Natural killer cell (primary cell): ENCODE data around the gene CTBP1. TPM values are rescaled to one million over a fixed set of nuclear protein-coding genes. Genes with fewer than 3 reads are reported as not detected.
A peak's percentile ranks its signal among the peaks of the same experiment; 100 is the strongest.

ENCODE experiments used
- ATAC-seq, 3 donors: fragments of 150-1000 bp in 2 of 3; fragments of 200-7000 bp in 1 of 3; cut with Tn5 transposase; 1 replicate in 1 of 3; 2 replicates in 2 of 3; pipeline ENCODE4 v1.10.0; 2021; ENCODE audit warnings: mild to moderate bottlenecking in 2 of 3, moderate library complexity in 2 of 3
- DNase-seq, 2 donors: peaks; one replicate each; pipeline versions ENCODE4 v3.0.0 to v3.0.0-alpha.2; 2013 to 2021; ENCODE audit warnings: mixed read lengths in 1 of 2
- H3K27ac ChIP-seq: one replicate; pipeline ENCODE4 v1.5.1; 2013; ENCODE audit warnings: mild to moderate bottlenecking, low read length
- H3K27me3 ChIP-seq: one replicate; pipeline ENCODE4 v1.6.1; 2013; ENCODE audit warnings: low read length; ENCODE audit not compliant: control insufficient read depth, insufficient read depth
- H3K36me3 ChIP-seq: one replicate; pipeline ENCODE4 v1.6.1; 2013; ENCODE audit warnings: low read length; ENCODE audit not compliant: control insufficient read depth, insufficient read depth
- H3K4me1 ChIP-seq: one replicate; pipeline ENCODE4 v1.6.1; 2013; ENCODE audit warnings: low read length; ENCODE audit not compliant: control insufficient read depth, insufficient read depth
- H3K4me3 ChIP-seq: one replicate; pipeline ENCODE4 v1.5.1; 2013; ENCODE audit warnings: low read length
- H3K9me3 ChIP-seq: one replicate; pipeline ENCODE4 v1.6.1; 2013; ENCODE audit warnings: low read length; ENCODE audit not compliant: control insufficient read depth, insufficient read depth
- H3K27ac Mint-ChIP-seq, 2 donors: one replicate each; pipeline ENCODE4 v1.8.0; 2022; ENCODE audit warnings: mild to moderate bottlenecking in 2 of 2, mixed read lengths in 2 of 2, moderate library complexity in 1 of 2
- H3K27me3 Mint-ChIP-seq, 2 donors: one replicate each; pipeline ENCODE4 v1.8.0; 2022; ENCODE audit warnings: low read depth in 2 of 2, mixed read lengths in 2 of 2
- H3K36me3 Mint-ChIP-seq: one replicate; pipeline ENCODE4 v1.8.0; 2022; ENCODE audit warnings: mixed read lengths
- H3K4me1 Mint-ChIP-seq, 2 donors: one replicate each; pipeline ENCODE4 v1.8.0; 2022; ENCODE audit warnings: mixed read lengths in 2 of 2
- H3K4me3 Mint-ChIP-seq: one replicate; pipeline ENCODE4 v1.8.0; 2022; ENCODE audit warnings: mild to moderate bottlenecking, moderate library complexity, mixed read lengths
- H3K9me3 Mint-ChIP-seq, 2 donors: one replicate each; pipeline ENCODE4 v1.8.0; 2022; ENCODE audit warnings: mixed read lengths in 2 of 2
- CTCF ChIP-seq: fragments of 200-600 bp; IDR thresholded peaks from one replicate; pipeline ENCODE4 v1.8.0; 2022; ENCODE audit warnings: antibody characterized with exemption
- WGBS: methylation state at CpG from one replicate; pipeline ENCODE4 v1.1.7; 2013; ENCODE audit warnings: missing lambda C conversion rate; ENCODE audit not compliant: insufficient coverage; 5-methylcytosine and 5-hydroxymethylcytosine counted together
- intact Hi-C: fragments of 100-400 bp; cut with micrococcal nuclease; formaldehyde crosslinking; loops from one replicate; pipeline ENCODE4 v1.14.2; 2022
- total RNA-seq, 4 donors: library from RNA; stranded (reverse); fragments of 120-200 nt in 1 of 4; gene quantifications; one replicate each; pipeline versions ENCODE4 v1.2.3 to v1.2.4, GENCODE V29; 2013 to 2022

CTBP1 gene
- total RNA-seq, 3 donors from 2014 or later (not counting 1 experiment from before 2014, with no cell fraction given) = 384 to 388 (median 388) TPM

- H3K27ac Mint-ChIP-seq = peak overlapping the region; percentile 62 to 95
- WGBS = 94% methylated on average over 34 of the region's 34 CpGs
- peaks cover 50 to 61% of the 10 kb centered on the region in 2 donors for H3K4me1 Mint-ChIP-seq
These were observed 26.7 kb downstream of the CTBP1 start for GRCh38 chr4:1222036-1222789.

GRCh38 chr4:1221155-1221870 is 27.6 kb downstream of the CTBP1 start:
- intact Hi-C loops = no loop called here
- Histone ChIP-seq H3K27ac (no peak overlapping the region), H3K9me3 (no peaks in the 10 kb centered on the region), H3K27me3 (no peaks in the 10 kb centered on the region), H3K4me1 (peaks cover 63% of the 10 kb centered on the region), H3K4me3 (no peak overlapping the region), H3K36me3 (peaks cover 48% of the 10 kb centered on the region)
- Mint-ChIP-seq H3K27me3 (no peaks in the 10 kb centered on the region), H3K27ac (peak overlapping the region; percentile 57 to 95), H3K36me3 (peaks cover 21% of the 10 kb centered on the region), H3K4me3 (no peak overlapping the region), H3K9me3 (no peaks in the 10 kb centered on the region), H3K4me1 (peaks cover 54 to 68% of the 10 kb centered on the region in 2 donors)
- no peak for ATAC-seq
- TF ChIP-seq CTCF = no peak
- 93% methylated on average over 33 of the region's 33 CpGs for WGBS
- DNase-seq = no peak

More at GRCh38 chr4:1222036-1222789, 26.7 kb downstream of the CTBP1 start:
- no peaks in the 10 kb centered on the region for H3K9me3 ChIP-seq
- Mint-ChIP-seq H3K27me3 (no peaks in the 10 kb centered on the region), H3K9me3 (no peaks in the 10 kb centered on the region), H3K36me3 (peaks cover 27% of the 10 kb centered on the region), H3K4me3 (no peak overlapping the region)
- ATAC-seq = no peak
- H3K27ac ChIP-seq = no peak overlapping the region
- H3K4me1 ChIP-seq = peaks cover 54% of the 10 kb centered on the region
- no peaks in the 10 kb centered on the region for H3K27me3 ChIP-seq
- no peak for DNase-seq
- TF ChIP-seq CTCF = no peak
- H3K36me3 ChIP-seq = peaks cover 56% of the 10 kb centered on the region
- intact Hi-C loops = no loop called here
- H3K4me3 ChIP-seq = no peak overlapping the region

- Mint-ChIP-seq H3K9me3 (no peaks in the 10 kb centered on the region), H3K27me3 (no peaks in the 10 kb centered on the region), H3K4me1 (peaks cover 55 to 69% of the 10 kb centered on the region in 2 donors), H3K4me3 (no peak overlapping the region), H3K27ac (peak overlapping the region in 1 of 2 donors; percentile 95), H3K36me3 (peaks cover 21% of the 10 kb centered on the region)
- WGBS = 95% methylated on average over 16 of the region's 16 CpGs
- Histone ChIP-seq H3K4me3 (no peak overlapping the region), H3K4me1 (peaks cover 70% of the 10 kb centered on the region), H3K9me3 (no peaks in the 10 kb centered on the region), H3K27ac (no peak overlapping the region), H3K27me3 (no peaks in the 10 kb centered on the region), H3K36me3 (peaks cover 46% of the 10 kb centered on the region)
- intact Hi-C loops = no loop called here
- TF ChIP-seq CTCF = no peak
- DNase-seq (no peak), ATAC-seq (no peak)
These were observed 28.4 kb downstream of the CTBP1 start for GRCh38 chr4:1220566-1220965.
